HepG2 (cell line): ENCODE results near the gene CD44. TPM values are rescaled to one million over a fixed set of nuclear protein-coding genes. Genes with fewer than 3 reads are reported as not detected.

Experiments
- ATAC-seq: fragments of 200-7000 bp; cut with Tn5 transposase; 3 replicates; pipeline ENCODE4 v1.9.1; 2020; ENCODE audit warnings: mild to moderate bottlenecking, moderate library complexity
- BruUV-seq: library from RNA; stranded (reverse); fragments of 400-500 nt; replicated peaks from 2 replicates; lab custom pipeline; 2021; lab: Mats Ljungman, UMichigan
- CTCF ChIA-PET: fragments of 300-600 bp; formaldehyde crosslinking; extraction: SDS; loops from one replicate; lab custom pipeline; 2021; ENCODE audit warnings: low total read pairs, inconsistent platforms, low intra/inter-chr PET ratio; lab: Yijun Ruan, JAX
- POLR2A ChIA-PET: fragments of 350-600 bp; sonication (Branson Sonifier 250); formaldehyde crosslinking; loops from one replicate; lab custom pipeline; 2020; ENCODE audit warnings: antibody characterized with exemption, inconsistent platforms; lab: Yijun Ruan, JAX
- DNase-seq: peaks from one replicate; pipeline ENCODE4 v3.0.0-alpha.2; 2015; ENCODE audit warnings: low spot score
- FAIRE-seq: peaks from 3 replicates; lab custom pipeline; 2011; peaks lifted over from hg19 to GRCh38; lab: Jason Lieb, UNC
- H2AFZ ChIP-seq: one replicate; pipeline ENCODE4 v1.6.1; 2011; ENCODE audit warnings: low read length, inconsistent platforms
- H3K27ac ChIP-seq: fragments of 300-600 bp; 3 replicates; pipeline ENCODE4 v1.8.0; 2011; ENCODE audit warnings: mixed run types, mild to moderate bottlenecking, mixed read lengths, low read length, inconsistent platforms; ENCODE audit not compliant: insufficient read depth; ENCODE audit errors: extremely low read length
- H3K27me3 ChIP-seq, 2 experiments: fragments of 200-600 bp in 1 of 2; 2 replicates in 1 of 2; 3 replicates in 1 of 2; pipeline versions ENCODE4 v1.6.0 to v1.8.0; 2011; ENCODE audit warnings: low read length in 2 of 2, mild to moderate bottlenecking in 2 of 2, moderate library complexity in 2 of 2, inconsistent platforms in 1 of 2; ENCODE audit not compliant: insufficient read depth in 2 of 2, control insufficient read depth in 1 of 2
- H3K36me3 ChIP-seq, 2 experiments: fragments of 200-600 bp in 1 of 2; replicated peaks in 1 of 2; 2 replicates in 1 of 2; 3 replicates in 1 of 2; pipeline versions ENCODE4 v1.5.1 to v1.8.0; 2011; ENCODE audit warnings: low read length in 2 of 2, inconsistent platforms in 1 of 2; ENCODE audit not compliant: insufficient read depth in 2 of 2, control insufficient read depth in 1 of 2
- H3K4me1 ChIP-seq: 2 replicates; pipeline ENCODE4 v1.5.1; 2012; ENCODE audit warnings: low read length, inconsistent platforms; ENCODE audit not compliant: insufficient read depth
- H3K4me2 ChIP-seq: 2 replicates; pipeline ENCODE4 v1.6.0; 2011; ENCODE audit warnings: low read depth, low read length, inconsistent platforms
- H3K4me3 ChIP-seq, 3 experiments: fragments of 200-600 bp in 1 of 3; sonication (generic), shearing (Covaris generic) in 1 of 3; replicated peaks in 1 of 3; 2 replicates each; pipeline ENCODE4 v1.5.1; 2011 to 2016; ENCODE audit warnings: low read length in 3 of 3, inconsistent platforms in 2 of 3, low read depth in 2 of 3, mild to moderate bottlenecking in 2 of 3, control low read depth in 1 of 3, mixed read lengths in 1 of 3; ENCODE audit not compliant: insufficient read depth in 1 of 3
- H3K79me2 ChIP-seq: one replicate; pipeline ENCODE4 v1.6.1; 2011; ENCODE audit warnings: low read length, inconsistent platforms; ENCODE audit not compliant: insufficient read depth
- H3K9ac ChIP-seq: 2 replicates; pipeline ENCODE4 v1.6.0; 2011; ENCODE audit warnings: mild to moderate bottlenecking, low read depth, low read length, inconsistent platforms; ENCODE audit not compliant: insufficient read depth
- H3K9me3 ChIP-seq: 2 replicates; pipeline ENCODE4 v1.5.1; 2012; ENCODE audit warnings: mild to moderate bottlenecking, low read length
- H4K20me1 ChIP-seq: 2 replicates; pipeline ENCODE4 v1.6.0; 2011; ENCODE audit warnings: inconsistent platforms, mild to moderate bottlenecking, low read length, moderate library complexity; ENCODE audit not compliant: insufficient read depth
- BRF2 ChIP-seq: sonication (generic); formaldehyde crosslinking; IDR thresholded peaks from 2 replicates; pipeline ENCODE4 v1.8.1; 2022; ENCODE audit warnings: mild to moderate bottlenecking, missing genetic modification reagents
- FOSL2 ChIP-seq: sonication (generic); formaldehyde crosslinking; IDR thresholded peaks from 2 replicates; pipeline ENCODE4 v1.4.0; 2020; ENCODE audit warnings: missing genetic modification reagents
- HDAC6 ChIP-seq: fragments of 200-600 bp; sonication (generic); IDR thresholded peaks from 2 replicates; pipeline ENCODE4 v1.7.0; 2017; ENCODE audit warnings: mild to moderate bottlenecking, antibody characterized with exemption, low read length, low read depth
- HINFP ChIP-seq: sonication (generic); formaldehyde crosslinking; IDR thresholded peaks from 2 replicates; pipeline ENCODE4 v1.4.0; 2020; ENCODE audit warnings: low read depth, mild to moderate bottlenecking, missing genetic modification reagents
- MBNL3 ChIP-seq: fragments of 250-450 bp; sonication (Bioruptor Pico); conservative IDR thresholded peaks from 2 replicates; pipeline ENCODE4 v1.8.0; 2022; ENCODE audit warnings: mild to moderate bottlenecking, inconsistent platforms
- PATZ1 ChIP-seq: sonication (generic); formaldehyde crosslinking; IDR thresholded peaks from 2 replicates; pipeline ENCODE4 v1.4.0; 2020; ENCODE audit warnings: missing genetic modification reagents
- PHB2 ChIP-seq: fragments of 450-650 bp; IDR thresholded peaks from 2 replicates; pipeline ENCODE4 v1.6.1; 2018; ENCODE audit not compliant: partially characterized antibody
- RBM39 ChIP-seq: fragments of 200-400 bp; formaldehyde crosslinking; IDR thresholded peaks from one replicate; pipeline ENCODE4 v1.6.1; 2018; ENCODE audit warnings: antibody characterized with exemption, mild to moderate bottlenecking, low read depth, low read length; ENCODE audit not compliant: poor library complexity, severe bottlenecking
- ZNF205 ChIP-seq: IDR thresholded peaks from 2 replicates; pipeline ENCODE4 v1.6.1; 2018; ENCODE audit warnings: missing biosample characterization, missing genetic modification reagents
- ZNF354B ChIP-seq: sonication (generic); formaldehyde crosslinking; IDR thresholded peaks from 2 replicates; pipeline ENCODE4 v1.8.0; 2022; ENCODE audit warnings: mild to moderate bottlenecking, missing genetic modification reagents
- ZNF580 ChIP-seq: IDR thresholded peaks from 2 replicates; pipeline ENCODE4 v1.6.1; 2016; ENCODE audit warnings: low read depth, borderline replicate concordance
- ZNF749 ChIP-seq: sonication (generic); formaldehyde crosslinking; IDR thresholded peaks from 2 replicates; pipeline ENCODE4 v1.8.0; 2022; ENCODE audit warnings: mild to moderate bottlenecking, missing genetic modification reagents, moderate library complexity, borderline replicate concordance
- WGBS: methylation state at CpG from one replicate; pipeline ENCODE4 v1.1.6; 2017; ENCODE audit warnings: low lambda C conversion rate; 5-methylcytosine and 5-hydroxymethylcytosine counted together
- in situ Hi-C: cut with HindIII; loops from 2 replicates; pipeline ENCODE4 v1.10.0; 2017; ENCODE audit warnings: low pct_unique_long_range_greater_than_20kb; ENCODE audit not compliant: extremely low pct_ligation_motif_present
- intact Hi-C: fragments of 100-400 bp; cut with micrococcal nuclease; formaldehyde crosslinking; loops from one replicate; pipeline ENCODE4 v1.10.0; 2022; ENCODE audit not compliant: unreplicated experiment
- polyA plus RNA-seq, 8 experiments: library from polyadenylated mRNA; depleted of rRNA in 3 of 8; stranded (reverse) in 7 of 8; unstranded in 1 of 8; fragments of >200 nt; fragmentation: Illumina TruSeq in 4 of 8; extraction: Trizol in 4 of 8; gene quantifications; 2 replicates each; pipeline versions ENCODE4 v1.2.1 to v1.2.3, GENCODE V29; 2011 to 2016; ENCODE audit warnings: low read depth in 4 of 8, missing spikeins in 1 of 8, mixed read lengths in 1 of 8; ENCODE audit not compliant: insufficient read depth in 1 of 8
- total RNA-seq, 5 experiments: library from RNA; depleted of rRNA; stranded (reverse); fragments of >200 nt; fragmentation: Illumina TruSeq; extraction: Trizol; gene quantifications; 2 replicates each; pipeline ENCODE4 v1.2.3, GENCODE V29; 2016; ENCODE audit warnings: low read depth in 1 of 5

Gene CD44
- total and polyA plus RNA-seq, 2 of the 13 experiments (the other 11 are each of a cell fraction or from before 2014, with no cell fraction given), result 0.02 to 0.11 TPM

- TF ChIP-seq HINFP (CRISPR knock-in tag), result no peak
Measured at GRCh38 chr11:35197292-35197691, 58.3 kb downstream of the CD44 start (continued).

GRCh38 chr11:35200811-35201341 is 61.9 kb downstream of the CD44 start:
- DNase-seq, result no peak
- H3K4me1 ChIP-seq, result no peaks in the 10 kb centered on the region

GRCh38 chr11:35204614-35205013 is 65.6 kb downstream of the CD44 start:
- Histone ChIP-seq H3K27me3 (no peaks in the 10 kb centered on the region; a peak in 1 of 5 replicates), H3K9ac (no peak overlapping the region), H3K79me2 (no peaks in the 10 kb centered on the region), H3K4me3 (no peak overlapping the region), H3K9me3 (no peaks in the 10 kb centered on the region), H3K4me1 (no peaks in the 10 kb centered on the region), H2AFZ (no peak overlapping the region), H3K36me3 (no peaks in the 10 kb centered on the region), H4K20me1 (no peaks in the 10 kb centered on the region), H3K4me2 (no peak overlapping the region), H3K27ac (no peak overlapping the region)
- 18% methylated on average over 5 of the region's 5 CpGs for WGBS
- ChIA-PET POLR2A (no interaction called here), CTCF (no interaction called here)
- intact Hi-C loops, result no loop called here
- in situ Hi-C loops, result no loop called here
- DNase-seq (no peak), ATAC-seq (no peak), FAIRE-seq (no peak)
- no TSS peak for BruUV-seq
- TF ChIP-seq RBM39, result no peak
- TF ChIP-seq ZNF749 (CRISPR knock-in tag), result no peak
- no peak for TF ChIP-seq ZNF205
- TF ChIP-seq HDAC6, result no peak
- no peak for TF ChIP-seq ZNF580 (CRISPR knock-in tag)
- TF ChIP-seq PATZ1, result no peak
- no peak for TF ChIP-seq ZNF354B (CRISPR knock-in tag)
- no peak for TF ChIP-seq MBNL3 (CRISPR knock-in tag)
- no peak for TF ChIP-seq FOSL2 (CRISPR knock-in tag)
- no peak for TF ChIP-seq BRF2 (CRISPR knock-in tag)

More at GRCh38 chr11:35200811-35201341, 61.9 kb downstream of the CD44 start:
- intact Hi-C loops, result no loop called here
- no peak overlapping the region for H3K4me2 ChIP-seq
- H2AFZ ChIP-seq, result no peak overlapping the region
- FAIRE-seq (no peak), ATAC-seq (no peak)
- no peaks in the 10 kb centered on the region for H4K20me1 ChIP-seq
- H3K9ac ChIP-seq, result no peak overlapping the region
- POLR2A ChIA-PET, result no interaction called here
- H3K27ac ChIP-seq, result no peak overlapping the region
- in situ Hi-C loops, result no loop called here
- H3K79me2 ChIP-seq, result no peaks in the 10 kb centered on the region
- H3K27me3 ChIP-seq, result no peaks in the 10 kb centered on the region; a peak in 1 of 5 replicates
- no TSS peak for BruUV-seq
- H3K4me3 ChIP-seq, result no peak overlapping the region
- CTCF ChIA-PET, result no interaction called here
- no peak for TF ChIP-seq PHB2
- WGBS, result 56% methylated on average over 7 of the region's 7 CpGs
- H3K9me3 ChIP-seq, result no peaks in the 10 kb centered on the region
- H3K36me3 ChIP-seq, result no peaks in the 10 kb centered on the region
